NCI-H2029 treated with DMSO at 0.1 percent for 48 hours (cell line): ENCODE measurements around the gene MRGPRD.
"Not testable (repeated sequence)": the region's sequence is repeated elsewhere in the genome, so short reads cannot be mapped to it uniquely, and the experiment has no call there.

Experiments used
- DNase-seq: peaks from one replicate; lab custom pipeline; 2025; lab: John Stamatoyannopoulos, UW

MRGPRD gene

GRCh38 chr11:68993546-68993945 is 12.8 kb upstream of the MRGPRD start:
- DNase-seq = no peak

DNA sequence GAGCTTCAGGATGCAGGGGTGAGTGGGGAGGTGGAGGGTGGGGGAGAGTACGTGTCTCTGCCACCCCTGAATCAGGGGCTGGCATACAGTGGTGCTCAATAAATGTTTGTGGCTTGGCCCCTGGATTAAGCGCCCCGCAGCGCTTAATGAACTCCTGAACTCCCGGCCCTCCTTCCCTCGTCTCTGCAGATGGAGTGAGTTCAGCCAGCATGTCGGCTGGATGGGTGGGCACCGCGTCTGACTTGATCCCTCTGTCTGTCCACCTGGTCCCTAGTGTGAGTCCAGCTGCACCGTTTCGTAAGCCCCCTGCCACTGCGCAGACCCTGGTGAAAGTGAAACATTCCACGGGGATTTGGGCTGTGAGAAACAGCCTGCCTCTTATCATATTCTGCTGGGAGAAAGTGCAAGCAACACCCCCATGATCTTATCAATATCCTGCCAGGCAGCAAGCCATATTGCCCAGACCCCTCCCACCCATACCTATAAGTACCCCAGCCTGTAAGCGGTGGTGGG is 12.0 kb upstream of the MRGPRD start:
- no peak for DNase-seq

GRCh38 chr11:68990995-68991780 is 10.4 kb upstream of the MRGPRD start:
- no peak for DNase-seq

GRCh38 chr11:68989936-68990606 is 9.3 kb upstream of the MRGPRD start:
- DNase-seq = no peak

DNA sequence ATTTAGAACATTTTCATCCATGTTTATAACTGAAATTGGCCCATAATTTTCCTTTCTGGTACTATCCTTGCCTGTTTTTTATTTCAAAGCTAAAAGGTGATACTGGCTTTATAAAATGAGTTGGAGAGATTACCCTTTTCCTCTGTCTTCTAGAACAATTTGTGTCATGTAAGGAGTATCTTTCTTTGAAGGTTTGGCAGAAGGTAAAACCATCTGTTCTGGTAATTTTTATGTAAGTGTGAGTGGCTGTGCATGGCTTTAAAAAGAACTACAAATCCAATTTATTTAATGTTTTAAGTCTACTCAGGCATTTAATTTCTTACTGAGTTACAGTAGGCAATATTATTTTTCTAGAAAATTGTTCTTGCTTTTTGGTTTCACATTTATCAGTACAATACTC is 7.7 kb upstream of the MRGPRD start:
- no peak for DNase-seq

DNA sequence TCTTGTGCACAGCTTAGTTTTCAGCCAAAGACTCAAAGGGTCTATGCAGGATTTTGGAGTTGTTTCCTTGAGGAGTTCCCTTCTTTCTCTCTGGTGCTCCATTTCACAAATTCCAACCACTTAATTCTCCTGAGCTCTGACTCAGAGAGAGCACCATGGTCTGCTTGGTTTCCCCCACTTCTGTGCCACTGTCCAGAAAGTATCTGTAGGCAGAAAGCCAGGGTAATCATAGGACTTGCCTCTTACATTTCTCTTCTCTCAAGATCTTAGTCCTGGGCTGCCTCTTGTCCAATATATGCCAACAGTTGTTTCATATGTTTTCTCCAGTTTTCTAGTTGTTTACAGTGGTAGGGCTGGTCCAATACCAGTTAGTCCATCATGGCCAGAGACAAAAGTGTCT is 6.4 kb upstream of the MRGPRD start:
- no peak for DNase-seq

- no peak for DNase-seq
These were observed 3.0 kb upstream of the MRGPRD start for GRCh38 chr11:68983801-68984200.

- DNase-seq = no peak
These were observed 1.3 kb upstream of the MRGPRD start for GRCh38 chr11:68982134-68982533.

DNA sequence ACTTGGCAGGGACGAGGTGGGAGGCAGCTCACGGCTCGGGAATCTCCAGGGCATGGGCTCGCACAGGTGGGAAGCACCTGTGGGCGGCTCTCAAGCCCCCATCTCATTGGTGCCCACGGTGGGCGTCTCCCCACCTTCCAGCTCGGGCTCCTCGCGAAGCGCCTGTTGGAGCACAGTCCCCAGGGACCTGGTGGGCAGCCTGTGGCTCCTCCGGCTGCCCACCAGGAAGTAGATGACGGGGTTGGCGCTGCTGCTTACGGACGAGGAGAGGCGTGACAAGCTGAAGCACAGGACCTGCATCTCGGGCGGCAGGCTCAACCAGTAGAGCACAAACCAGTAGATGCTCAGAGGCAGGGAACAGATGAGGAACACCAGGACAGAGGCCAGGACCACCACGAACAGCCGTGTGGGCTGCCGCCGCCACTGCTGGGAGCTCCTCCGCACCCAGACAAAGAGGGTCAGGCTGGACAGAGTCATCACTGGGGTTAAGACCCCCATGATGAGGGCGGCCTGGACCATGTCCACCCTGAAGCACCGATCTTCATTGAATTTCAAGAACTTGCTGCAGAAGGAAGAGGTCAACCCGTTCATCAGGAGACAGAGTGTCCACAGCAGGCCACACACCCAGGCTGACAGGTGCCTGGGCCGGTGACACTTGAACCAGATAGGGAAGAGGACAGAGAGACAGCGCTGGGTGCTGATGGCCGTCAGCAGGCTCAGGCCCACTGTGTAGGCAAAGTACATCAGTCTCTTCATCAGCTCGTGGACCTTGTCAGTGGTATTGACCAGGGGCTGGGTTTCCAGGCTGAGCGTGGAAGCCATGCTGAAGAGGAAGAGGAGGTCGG is 633 bp downstream of the MRGPRD start:
- DNase-seq = no peak

DNA sequence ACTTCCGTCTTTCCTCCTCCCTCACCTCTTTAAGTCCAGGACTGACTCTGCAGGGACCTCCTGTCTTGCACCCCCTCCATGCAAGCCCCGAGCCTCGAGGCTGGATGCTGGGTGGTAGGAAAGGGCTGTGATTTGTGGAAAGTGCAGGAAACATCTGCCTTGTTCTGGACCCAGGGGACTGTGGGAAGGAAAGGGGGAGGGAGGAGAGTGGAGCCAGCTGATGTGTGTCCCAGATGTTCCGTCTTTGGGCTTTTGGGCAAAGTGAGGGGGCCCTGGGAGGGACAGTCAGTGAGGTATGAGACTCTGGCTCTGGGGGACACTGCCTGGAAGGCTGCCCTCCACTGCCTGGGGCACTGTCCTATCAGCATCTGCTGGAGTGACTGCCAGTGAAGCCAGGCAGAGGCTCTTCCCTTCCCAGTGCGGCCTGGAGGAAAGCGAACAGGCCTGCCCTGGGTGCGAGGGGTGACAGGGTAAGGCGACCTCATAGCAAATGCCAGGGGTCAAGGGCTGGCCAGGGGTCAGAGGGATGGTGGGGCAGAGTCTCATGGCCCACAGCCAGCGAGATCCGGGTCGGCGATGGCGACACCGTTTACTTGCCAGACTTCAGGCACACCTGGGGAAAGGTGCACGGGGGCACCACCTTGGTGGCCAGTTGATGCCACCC is 1.7 kb downstream of the MRGPRD start:
- no peak for DNase-seq

DNA sequence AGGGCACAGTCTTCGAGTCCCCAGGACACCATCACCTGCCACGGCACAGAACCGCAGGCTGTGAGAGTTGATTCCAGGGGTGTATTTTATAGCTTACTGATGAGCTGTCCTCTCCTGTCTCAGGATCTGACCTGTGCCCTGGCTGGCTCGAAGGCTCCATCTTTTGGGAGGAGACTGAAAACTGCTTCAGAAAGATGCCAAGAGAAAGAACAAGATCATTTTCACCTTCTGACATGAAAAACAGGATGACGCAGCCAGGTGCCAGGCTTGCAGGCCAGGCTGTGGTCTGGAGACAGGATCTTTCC is 2.2 kb downstream of the MRGPRD start:
- no peak for DNase-seq

- DNase-seq = no peak
These were observed 2.8 kb downstream of the MRGPRD start for GRCh38 chr11:68977781-68978625.

DNA sequence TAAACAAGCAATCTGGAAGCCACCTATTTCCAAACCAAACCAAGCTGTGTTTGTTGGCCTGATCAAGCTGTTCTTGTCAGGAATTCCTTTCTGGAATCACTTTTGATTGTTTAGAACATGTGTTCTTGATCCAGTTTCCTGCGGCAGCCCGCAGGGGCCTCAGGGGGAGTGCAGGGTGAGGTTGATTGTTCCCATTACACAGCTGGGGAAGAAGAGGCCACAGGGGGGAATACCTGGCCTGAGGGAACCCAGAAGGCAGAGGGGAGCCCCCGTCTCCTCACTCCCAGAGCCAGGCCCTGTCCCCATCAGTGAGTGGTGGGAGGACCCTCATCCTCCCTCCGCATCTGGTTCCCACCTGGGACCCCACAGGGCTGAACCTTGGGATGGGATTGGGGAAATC is 4.2 kb downstream of the MRGPRD start:
- DNase-seq = no peak

GRCh38 chr11:68976095-68976494 is 4.7 kb downstream of the MRGPRD start:
- no peak for DNase-seq

- DNase-seq = no peak
These were observed 6.2 kb downstream of the MRGPRD start for GRCh38 chr11:68974421-68975194.

DNA sequence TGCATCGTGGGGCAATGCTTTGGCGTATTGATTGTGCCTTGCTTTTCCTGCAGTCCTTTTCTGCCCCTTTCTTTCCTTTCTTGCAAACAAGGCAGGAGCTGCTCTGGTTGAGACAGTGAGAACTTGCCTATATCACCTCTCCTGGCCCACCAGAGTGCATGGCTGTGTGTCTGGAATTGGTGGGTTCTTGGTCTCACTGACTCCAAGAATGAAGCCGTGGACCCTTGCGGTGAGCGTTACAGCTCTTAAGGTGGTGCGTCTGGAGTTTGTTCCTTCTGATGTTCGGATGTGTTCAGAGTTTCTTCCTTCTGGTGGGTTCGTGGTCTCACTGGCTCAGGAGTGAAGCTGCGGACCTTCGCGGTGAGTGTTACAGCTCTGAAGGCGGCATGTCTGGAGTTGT is 7.1 kb downstream of the MRGPRD start:
- DNase-seq = not testable (repeated sequence)

- no peak for DNase-seq
These were observed 7.6 kb downstream of the MRGPRD start for GRCh38 chr11:68973219-68973618.

DNA sequence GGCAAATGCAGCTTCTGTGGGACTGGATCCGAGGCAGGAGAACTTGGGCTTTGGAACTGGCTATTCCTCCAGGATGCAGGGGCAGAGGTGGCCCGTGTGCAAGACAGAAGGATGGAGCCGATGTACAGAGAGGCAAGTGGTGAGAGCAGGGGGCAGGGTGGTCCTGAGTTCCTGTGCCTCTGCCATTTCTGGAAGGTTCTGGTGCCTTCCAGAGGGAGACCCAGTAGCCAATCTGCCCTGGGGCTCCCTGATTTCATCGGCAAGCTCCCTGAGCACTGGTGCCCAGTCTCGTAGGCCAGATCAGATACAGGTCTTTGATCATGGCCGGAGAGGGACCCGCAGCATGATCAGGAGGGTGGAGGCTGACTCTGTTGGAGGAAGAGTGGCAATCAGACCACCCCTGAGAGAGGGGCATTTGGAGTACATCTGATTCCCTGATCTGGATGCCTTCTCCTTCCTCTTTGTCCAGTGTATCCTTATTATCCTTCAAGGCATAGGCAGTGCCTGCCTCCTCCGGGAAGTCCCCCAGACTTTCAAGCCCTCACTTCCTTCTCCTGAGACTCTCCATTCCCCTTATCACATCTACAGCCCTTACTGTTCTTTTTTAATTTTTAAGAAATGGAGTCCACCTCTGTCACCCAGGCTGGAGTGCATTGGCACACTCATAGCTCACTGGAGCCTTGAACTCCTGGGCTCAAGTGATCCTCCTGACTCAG is 9.7 kb downstream of the MRGPRD start:
- DNase-seq = no peak

DNA sequence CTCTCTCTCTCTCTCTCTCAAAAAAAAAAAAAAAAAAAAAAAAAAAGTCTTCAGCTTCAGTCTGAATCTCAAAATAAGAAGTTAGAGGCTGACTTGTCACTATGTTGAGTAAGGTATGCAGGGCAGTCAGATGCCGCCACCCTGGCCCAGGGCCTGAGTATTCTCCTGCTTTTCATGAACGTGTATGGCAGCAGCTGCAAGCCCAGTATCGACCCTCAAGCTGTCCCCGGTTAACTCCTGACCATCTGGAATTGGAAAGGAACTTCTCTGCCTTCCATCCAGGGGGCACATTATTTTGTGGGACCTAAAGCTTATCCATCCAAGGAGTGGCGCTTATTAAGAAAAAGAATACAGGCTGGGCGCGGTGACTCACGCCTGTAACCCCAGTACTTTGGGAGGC is 11.4 kb downstream of the MRGPRD start:
- no peak for DNase-seq
